ENCODE measurements around the gene SMAD6. TPM values are rescaled to one million over a fixed set of nuclear protein-coding genes. Genes with fewer than 3 reads are reported as not detected.
A peak's percentile ranks its signal among the peaks of the same experiment; 100 is the strongest.

The SMAD6 gene
- total RNA-seq, 1 donor: 31.8 TPM

GRCh38 chr15:66831801-66832390 is 129.9 kb downstream of the SMAD6 start:
- Histone ChIP-seq H3K27me3 (ENCODE audit: insufficient read depth, low read length) (no peaks in the 10 kb centered on the region), H2AFZ (ENCODE audit: low read length) (no peak overlapping the region), H4K20me1 (ENCODE audit: insufficient read depth, low read length) (no peaks in the 10 kb centered on the region), H3K4me3 (ENCODE audit: insufficient read depth, low read length) (no peak overlapping the region), H3K79me2 (ENCODE audit: insufficient read depth, low read length) (no peaks in the 10 kb centered on the region), H3K4me1 (ENCODE audit: insufficient read depth, low read length) (peaks cover 39% of the 10 kb centered on the region), H3K36me3 (ENCODE audit: insufficient read depth, low read length) (no peaks in the 10 kb centered on the region), H3K27ac (ENCODE audit: low read depth, low read length) (peak overlapping the region; percentile 66), H3K9me3 (ENCODE audit: low read depth, low read length) (no peaks in the 10 kb centered on the region), H3K4me2 (ENCODE audit: insufficient read depth, low read length) (no peak overlapping the region)
- TF ChIP-seq CTCF (IDR thresholded peaks at IDR 0.05; ENCODE audit: extremely low read depth, low read depth, low read length): no peak
- no peak for DNase-seq (ENCODE audit: insufficient read length, low spot score, missing footprints)

Other genes starting within 250 kb of the SMAD6 start
- 14.5 and 18.0 TPM in 2 replicates for gene SNAPC5, start 204.5 kb upstream of the SMAD6 start, total RNA-seq
- gene RPL4, start 197.4 kb upstream of the SMAD6 start, total RNA-seq: 2,311 and 3,002 TPM in 2 replicates
- 8.7 and 13.0 TPM in 2 replicates for gene ZWILCH, start 196.9 kb upstream of the SMAD6 start, total RNA-seq
- gene LCTL, start 136.2 kb upstream of the SMAD6 start, total RNA-seq: 1.2 and 1.4 TPM in 2 replicates

Data from osteoblast (primary cell).